Measurements from ENCODE around the gene SLC4A5. TPM values are rescaled to one million over a fixed set of nuclear protein-coding genes. Genes with fewer than 3 reads are reported as not detected.
A peak's percentile ranks its signal among the peaks of the same experiment; 100 is the strongest.
"Not testable (repeated sequence)": the region's sequence is repeated elsewhere in the genome, so short reads cannot be mapped to it uniquely, and the experiment has no call there.

Gene SLC4A5
- total RNA-seq, 1 donor = 0.36 TPM

- H3K27ac ChIP-seq (ENCODE audit: low read depth, low read length) = no peak overlapping the region
- H3K4me3 ChIP-seq (ENCODE audit: insufficient read depth, low read length) = no peak overlapping the region
- no peaks in the 10 kb centered on the region for H3K4me1 ChIP-seq (ENCODE audit: insufficient read depth, low read length)
- no peaks in the 10 kb centered on the region for H3K9me3 ChIP-seq (ENCODE audit: low read depth, low read length)
- H3K79me2 ChIP-seq (ENCODE audit: insufficient read depth, low read length) = no peaks in the 10 kb centered on the region
- no peak for DNase-seq (ENCODE audit: insufficient read length, low spot score, missing footprints)
- H3K4me2 ChIP-seq (ENCODE audit: insufficient read depth, low read length) = no peak overlapping the region
- H3K27me3 ChIP-seq (ENCODE audit: insufficient read depth, low read length) = peaks cover 6% of the 10 kb centered on the region
- TF ChIP-seq CTCF (IDR thresholded peaks at IDR 0.05; ENCODE audit: extremely low read depth, low read depth, low read length) = no peak
- H4K20me1 ChIP-seq (ENCODE audit: insufficient read depth, low read length) = no peaks in the 10 kb centered on the region
- no peak overlapping the region for H2AFZ ChIP-seq (ENCODE audit: low read length)
- no peaks in the 10 kb centered on the region for H3K36me3 ChIP-seq (ENCODE audit: insufficient read depth, low read length)
Observed at GRCh38 chr2:74191596-74192380, 151.4 kb downstream of the SLC4A5 start.

GRCh38 chr2:74188696-74189095, 154.5 kb downstream of the SLC4A5 start:
- H3K36me3 ChIP-seq (ENCODE audit: insufficient read depth, low read length) = no peaks in the 10 kb centered on the region
- H3K4me1 ChIP-seq (ENCODE audit: insufficient read depth, low read length) = no peaks in the 10 kb centered on the region
- no peak for TF ChIP-seq CTCF (IDR thresholded peaks at IDR 0.05; ENCODE audit: extremely low read depth, low read depth, low read length)
- H3K79me2 ChIP-seq (ENCODE audit: insufficient read depth, low read length) = no peaks in the 10 kb centered on the region
- H3K4me3 ChIP-seq (ENCODE audit: insufficient read depth, low read length) = no peak overlapping the region
- H3K27ac ChIP-seq (ENCODE audit: low read depth, low read length) = no peak overlapping the region
- peaks cover 6% of the 10 kb centered on the region for H3K27me3 ChIP-seq (ENCODE audit: insufficient read depth, low read length)
- no peak overlapping the region for H2AFZ ChIP-seq (ENCODE audit: low read length)
- no peaks in the 10 kb centered on the region for H4K20me1 ChIP-seq (ENCODE audit: insufficient read depth, low read length)
- no peak overlapping the region for H3K4me2 ChIP-seq (ENCODE audit: insufficient read depth, low read length)
- H3K9me3 ChIP-seq (ENCODE audit: low read depth, low read length) = no peaks in the 10 kb centered on the region
- no peak for DNase-seq (ENCODE audit: insufficient read length, low spot score, missing footprints)

DNA sequence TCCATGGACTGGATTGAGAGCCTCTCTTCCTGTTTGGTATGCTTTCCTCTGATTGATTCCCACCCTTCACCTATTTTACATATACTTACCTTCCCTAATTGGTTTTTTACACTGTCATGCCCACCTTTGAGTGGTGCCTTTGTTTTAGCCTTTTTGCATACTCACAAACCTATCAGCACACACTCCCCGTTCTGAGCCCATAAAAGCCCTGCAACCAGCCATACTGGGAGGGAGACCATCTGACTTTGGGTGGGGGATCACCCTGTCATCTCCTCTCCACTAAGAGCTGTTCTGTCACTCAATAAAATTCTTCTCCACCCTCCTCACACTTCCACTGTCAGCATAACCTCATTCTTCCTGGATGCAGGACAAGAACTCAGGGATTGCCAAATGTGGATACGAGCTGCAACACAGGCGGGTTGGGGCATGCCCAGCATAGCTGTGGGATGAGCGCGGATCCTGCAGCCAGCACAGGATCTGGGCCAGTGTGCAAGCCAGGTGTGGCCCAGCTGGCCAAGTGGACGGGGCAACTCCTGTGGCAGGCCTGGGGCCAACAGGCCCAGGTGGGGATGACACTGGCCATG, 155.1 kb downstream of the SLC4A5 start:
- H3K4me1 ChIP-seq (ENCODE audit: insufficient read depth, low read length) = no peaks in the 10 kb centered on the region
- no peak overlapping the region for H3K4me3 ChIP-seq (ENCODE audit: insufficient read depth, low read length)
- H4K20me1 ChIP-seq (ENCODE audit: insufficient read depth, low read length) = no peaks in the 10 kb centered on the region
- no peaks in the 10 kb centered on the region for H3K9me3 ChIP-seq (ENCODE audit: low read depth, low read length)
- TF ChIP-seq CTCF (IDR thresholded peaks at IDR 0.05; ENCODE audit: extremely low read depth, low read depth, low read length) = no peak
- no peaks in the 10 kb centered on the region for H3K36me3 ChIP-seq (ENCODE audit: insufficient read depth, low read length)
- peak overlapping the region; percentile 26 for H2AFZ ChIP-seq (ENCODE audit: low read length)
- DNase-seq (ENCODE audit: insufficient read length, low spot score, missing footprints) = no peak
- H3K27ac ChIP-seq (ENCODE audit: low read depth, low read length) = no peak overlapping the region
- peaks cover 6% of the 10 kb centered on the region for H3K27me3 ChIP-seq (ENCODE audit: insufficient read depth, low read length)
- H3K4me2 ChIP-seq (ENCODE audit: insufficient read depth, low read length) = no peak overlapping the region
- no peaks in the 10 kb centered on the region for H3K79me2 ChIP-seq (ENCODE audit: insufficient read depth, low read length)

- not testable (repeated sequence) for H3K9me3 ChIP-seq (ENCODE audit: low read depth, low read length); H3K4me2 ChIP-seq (ENCODE audit: insufficient read depth, low read length); H3K27ac ChIP-seq (ENCODE audit: low read depth, low read length); H4K20me1 ChIP-seq (ENCODE audit: insufficient read depth, low read length); H3K36me3 ChIP-seq (ENCODE audit: insufficient read depth, low read length); H3K79me2 ChIP-seq (ENCODE audit: insufficient read depth, low read length); H3K27me3 ChIP-seq (ENCODE audit: insufficient read depth, low read length); H3K4me1 ChIP-seq (ENCODE audit: insufficient read depth, low read length); H2AFZ ChIP-seq (ENCODE audit: low read length); DNase-seq (ENCODE audit: insufficient read length, low spot score, missing footprints); H3K4me3 ChIP-seq (ENCODE audit: insufficient read depth, low read length)
Observed at GRCh38 chr2:74186706-74187105, 156.5 kb downstream of the SLC4A5 start.

Data from osteoblast (primary cell).